ENCODE measurements around the gene HPCA.

HPCA gene

GRCh38 chr1:32883338-32884031 is 2.8 kb upstream of the HPCA start:
- H4K20me1 ChIP-seq (ENCODE audit: low read depth, low read length) = no peaks in the 10 kb centered on the region
- H3K36me3 ChIP-seq (ENCODE audit: low read length) = no peaks in the 10 kb centered on the region
- H3K9me3 ChIP-seq (ENCODE audit: insufficient read depth, low read length) = no peaks in the 10 kb centered on the region
- no peaks in the 10 kb centered on the region for H3K9me2 ChIP-seq (replicated peaks; ENCODE audit: insufficient read depth, low read length)
- H3K79me2 ChIP-seq (ENCODE audit: insufficient read depth, low read length) = no peaks in the 10 kb centered on the region
- no peaks in the 10 kb centered on the region for H3F3A ChIP-seq (ENCODE audit: insufficient read depth)
- H3K27me3 ChIP-seq (ENCODE audit: low read length) = no peaks in the 10 kb centered on the region
- no peak overlapping the region for H3K27ac ChIP-seq (ENCODE audit: low read depth, low read length)
- H3K4me3 ChIP-seq (ENCODE audit: insufficient read depth, low read length, poor library complexity, severe bottlenecking) = no peak overlapping the region
- no peak for TF ChIP-seq EZH2phosphoT487 (conservative IDR thresholded peaks at IDR 0.05; ENCODE audit: low read length)
- no peak for TF ChIP-seq CTCF (IDR thresholded peaks at IDR 0.05; ENCODE audit: insufficient read depth, low read length, poor library complexity, severe bottlenecking)
- H3K4me2 ChIP-seq (ENCODE audit: low read depth, low read length, poor library complexity, severe bottlenecking) = no peak overlapping the region
- no peak overlapping the region for H2AFZ ChIP-seq (ENCODE audit: low read depth, low read length, severe bottlenecking)
- H3K9ac ChIP-seq (ENCODE audit: low read length) = no peak overlapping the region

- Histone ChIP-seq H2AFZ (ENCODE audit: low read depth, low read length, severe bottlenecking) (no peak overlapping the region), H3K9ac (ENCODE audit: low read length) (no peak overlapping the region), H3K4me3 (ENCODE audit: insufficient read depth, low read length, poor library complexity, severe bottlenecking) (no peak overlapping the region), H4K20me1 (ENCODE audit: low read depth, low read length) (no peaks in the 10 kb centered on the region), H3K27me3 (ENCODE audit: low read length) (no peaks in the 10 kb centered on the region), H3K79me2 (ENCODE audit: insufficient read depth, low read length) (no peaks in the 10 kb centered on the region), H3K27ac (ENCODE audit: low read depth, low read length) (no peak overlapping the region), H3K9me3 (ENCODE audit: insufficient read depth, low read length) (no peaks in the 10 kb centered on the region), H3F3A (ENCODE audit: insufficient read depth) (no peaks in the 10 kb centered on the region), H3K4me2 (ENCODE audit: low read depth, low read length, poor library complexity, severe bottlenecking) (no peak overlapping the region), H3K36me3 (ENCODE audit: low read length) (no peaks in the 10 kb centered on the region), H3K9me2 (replicated peaks; ENCODE audit: insufficient read depth, low read length) (no peaks in the 10 kb centered on the region)
- no peak for TF ChIP-seq EZH2phosphoT487 (conservative IDR thresholded peaks at IDR 0.05; ENCODE audit: low read length)
Measured at GRCh38 chr1:32884032-32884372, 2.3 kb upstream of the HPCA start.

GRCh38 chr1:32884726-32885125 is 1.6 kb upstream of the HPCA start:
- Histone ChIP-seq H3K27ac (ENCODE audit: low read depth, low read length) (no peak overlapping the region), H3K9me3 (ENCODE audit: insufficient read depth, low read length) (no peaks in the 10 kb centered on the region), H3K79me2 (ENCODE audit: insufficient read depth, low read length) (no peaks in the 10 kb centered on the region), H3K9me2 (replicated peaks; ENCODE audit: insufficient read depth, low read length) (no peaks in the 10 kb centered on the region), H3K27me3 (ENCODE audit: low read length) (no peaks in the 10 kb centered on the region), H3K4me3 (ENCODE audit: insufficient read depth, low read length, poor library complexity, severe bottlenecking) (no peak overlapping the region), H4K20me1 (ENCODE audit: low read depth, low read length) (no peaks in the 10 kb centered on the region), H2AFZ (ENCODE audit: low read depth, low read length, severe bottlenecking) (no peak overlapping the region), H3F3A (ENCODE audit: insufficient read depth) (no peaks in the 10 kb centered on the region), H3K4me2 (ENCODE audit: low read depth, low read length, poor library complexity, severe bottlenecking) (no peak overlapping the region), H3K9ac (ENCODE audit: low read length) (no peak overlapping the region), H3K36me3 (ENCODE audit: low read length) (no peaks in the 10 kb centered on the region)
- TF ChIP-seq EZH2phosphoT487 (conservative IDR thresholded peaks at IDR 0.05; ENCODE audit: low read length) (no peak), CTCF (IDR thresholded peaks at IDR 0.05; ENCODE audit: insufficient read depth, low read length, poor library complexity, severe bottlenecking) (no peak)

GRCh38 chr1:32885676-32886003 is 651 bp upstream of the HPCA start:
- no peaks in the 10 kb centered on the region for H3K79me2 ChIP-seq (ENCODE audit: insufficient read depth, low read length)

More at GRCh38 chr1:32885676-32886003, 651 bp upstream of the HPCA start:
- H3K4me2 ChIP-seq (ENCODE audit: low read depth, low read length, poor library complexity, severe bottlenecking) = no peak overlapping the region
- H2AFZ ChIP-seq (ENCODE audit: low read depth, low read length, severe bottlenecking) = no peak overlapping the region
- H3K36me3 ChIP-seq (ENCODE audit: low read length) = no peaks in the 10 kb centered on the region
- H3K27me3 ChIP-seq (ENCODE audit: low read length) = no peaks in the 10 kb centered on the region
- no peak for TF ChIP-seq EZH2phosphoT487 (conservative IDR thresholded peaks at IDR 0.05; ENCODE audit: low read length)
- TF ChIP-seq CTCF (IDR thresholded peaks at IDR 0.05; ENCODE audit: insufficient read depth, low read length, poor library complexity, severe bottlenecking) = no peak
- no peaks in the 10 kb centered on the region for H3K9me2 ChIP-seq (replicated peaks; ENCODE audit: insufficient read depth, low read length)
- H3K4me3 ChIP-seq (ENCODE audit: insufficient read depth, low read length, poor library complexity, severe bottlenecking) = no peak overlapping the region
- H3F3A ChIP-seq (ENCODE audit: insufficient read depth) = no peaks in the 10 kb centered on the region
- H3K9ac ChIP-seq (ENCODE audit: low read length) = no peak overlapping the region
- no peak overlapping the region for H3K27ac ChIP-seq (ENCODE audit: low read depth, low read length)
- H4K20me1 ChIP-seq (ENCODE audit: low read depth, low read length) = no peaks in the 10 kb centered on the region
- H3K9me3 ChIP-seq (ENCODE audit: insufficient read depth, low read length) = no peaks in the 10 kb centered on the region

Data from SU-DHL-6 (cell line).